GM12874 (cell line): Measurements from ENCODE around the gene RNF43.

Experiments
- CTCF ChIP-seq: IDR thresholded peaks from 2 replicates; pipeline ENCODE4 v1.5.1; 2011; ENCODE audit warnings: low read depth, mild to moderate bottlenecking, control low read depth, low read length, moderate library complexity; ENCODE audit not compliant: insufficient read depth

The RNF43 gene

GRCh38 chr17:58396173-58396572 lies 21.2 kb downstream of the RNF43 start:
- TF ChIP-seq CTCF = no peak

- TF ChIP-seq CTCF = no peak
Measured at GRCh38 chr17:58394534-58395223, 22.7 kb downstream of the RNF43 start.

- TF ChIP-seq CTCF = no peak
Measured at GRCh38 chr17:58391302-58391984, 25.9 kb downstream of the RNF43 start.

- TF ChIP-seq CTCF = no peak
Measured at GRCh38 chr17:58390884-58391283, 26.4 kb downstream of the RNF43 start.

- no peak for TF ChIP-seq CTCF
Measured at GRCh38 chr17:58388302-58389190, 28.8 kb downstream of the RNF43 start.

GRCh38 chr17:58387834-58388233 lies 29.5 kb downstream of the RNF43 start:
- no peak for TF ChIP-seq CTCF

GRCh38 chr17:58386708-58387107 lies 30.6 kb downstream of the RNF43 start:
- TF ChIP-seq CTCF = no peak
